ENCODE data around the gene KRT72. TPM values are rescaled to one million over a fixed set of nuclear protein-coding genes. Genes with fewer than 3 reads are reported as not detected.

Gene KRT72
- total RNA-seq, 1 experiment from 2014 or later = not detected

DNA sequence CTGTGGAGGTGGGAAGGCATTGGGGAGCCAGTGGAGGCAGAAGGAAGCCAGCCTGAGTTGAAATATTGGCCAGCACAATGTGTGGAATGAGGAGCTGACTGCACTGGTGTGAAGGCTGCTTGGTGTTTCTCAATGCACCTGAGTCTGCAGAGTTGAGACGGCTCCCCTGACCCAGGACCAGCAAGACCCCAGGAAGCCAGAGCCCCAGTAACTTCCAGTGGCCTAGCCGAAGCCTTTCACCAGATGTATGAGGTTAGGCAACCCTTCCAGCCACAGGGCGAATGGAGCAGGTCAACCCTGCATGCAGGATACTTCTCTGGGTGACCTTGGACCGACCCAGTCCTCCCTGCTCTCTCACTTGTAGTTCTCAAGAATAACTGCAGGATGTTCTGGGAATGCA is 30.0 kb upstream of the KRT72 start:
- WGBS (ENCODE audit: extremely low coverage, insufficient read length, low lambda C conversion rate) = no CpG with 5 or more reads among the region's 4 CpGs
- Mint-ChIP-seq H3K4me3 (no peak overlapping the region), H3K27ac (no peak overlapping the region), H3K27me3 (ENCODE audit: low read depth) (peaks cover 12% of the 10 kb centered on the region), H3K36me3 (ENCODE audit: insufficient read depth in 1 of 3, low read depth in 3 of 3) (no peaks in the 10 kb centered on the region), H3K4me1 (peaks cover 4 to 5% of the 10 kb centered on the region in 2 experiments), H3K9me3 (no peaks in the 10 kb centered on the region)
- Histone ChIP-seq H2BK20ac (ENCODE audit: low read depth, low read length, poor library complexity, severe bottlenecking) (no peak overlapping the region), H4K20me1 (ENCODE audit: control insufficient read depth, insufficient read depth, insufficient read length) (no peaks in the 10 kb centered on the region), H4K5ac (ENCODE audit: insufficient read length, low read depth, low read length) (no peak overlapping the region), H3K18ac (ENCODE audit: insufficient read length, low read depth, low read length) (no peak overlapping the region), H4K91ac (ENCODE audit: insufficient read length, low read depth, low read length) (no peak overlapping the region), H3K23me2 (ENCODE audit: insufficient read length, low read depth, low read length, poor library complexity, severe bottlenecking) (no peaks in the 10 kb centered on the region), H3K23ac (ENCODE audit: insufficient read length, low read depth, low read length) (no peak overlapping the region), H2BK120ac (ENCODE audit: low read depth, low read length, poor library complexity, severe bottlenecking) (no peak overlapping the region), H3K79me2 (ENCODE audit: insufficient read depth, low read length) (no peaks in the 10 kb centered on the region), H3K4me2 (ENCODE audit: insufficient read depth, insufficient read length, low read length) (no peak overlapping the region), H3K56ac (ENCODE audit: insufficient read length, low read depth, low read length) (no peak overlapping the region), H2BK12ac (ENCODE audit: insufficient read length, low read depth, low read length) (no peak overlapping the region), H3K9ac (ENCODE audit: extremely low read depth, insufficient read length, low read length) (no peak overlapping the region), H4K8ac (replicated peaks; ENCODE audit: insufficient read length, low read depth, low read length) (no peak overlapping the region), H3K14ac (ENCODE audit: insufficient read depth, low read length) (no peak overlapping the region), H3T11ph (ENCODE audit: low read length) (no peak overlapping the region), H3K4ac (ENCODE audit: low read depth, low read length) (no peak overlapping the region), H2AK5ac (ENCODE audit: insufficient read length, low read length) (no peak overlapping the region), H2AFZ (ENCODE audit: low read length) (no peak overlapping the region), H3K4me1 (ENCODE audit: insufficient read depth, low read length) (no peaks in the 10 kb centered on the region), H2BK5ac (ENCODE audit: insufficient read length, low read length) (no peak overlapping the region), H3K27ac (ENCODE audit: insufficient read length, low read depth, low read length) (no peak overlapping the region), H3K79me1 (ENCODE audit: insufficient read depth, low read depth, low read length, poor library complexity, severe bottlenecking) (no peaks in the 10 kb centered on the region), H3K27me3 (ENCODE audit: insufficient read depth, low read length) (no peaks in the 10 kb centered on the region), H3K9me3 (ENCODE audit: control insufficient read depth, low read depth, low read length) (no peaks in the 10 kb centered on the region), H2BK15ac (ENCODE audit: low read depth, low read length) (no peak overlapping the region)
- peak; percentile 17 for DNase-seq
- TF ChIP-seq CTCF (conservative IDR thresholded peaks at IDR 0.05) = no peak

All from H9 (cell line).